K562 (cell line): Measurements from ENCODE around the gene LRMDA. TPM values are rescaled to one million over a fixed set of nuclear protein-coding genes. Genes with fewer than 3 reads are reported as not detected.

Experiments
- ATAC-seq: fragments of 200-7000 bp; cut with Tn5 transposase; 3 replicates; pipeline ENCODE4 v1.9.1; 2020; ENCODE audit warnings: moderate library complexity
- BruUV-seq: library from RNA; stranded (reverse); fragments of 400-500 nt; replicated peaks from 2 replicates; lab custom pipeline; 2021; lab: Mats Ljungman, UMichigan
- CTCF ChIA-PET: fragments of 300-600 bp; formaldehyde crosslinking; extraction: SDS; loops from one replicate; lab custom pipeline; 2021; ENCODE audit warnings: low intra/inter-chr PET ratio; lab: Yijun Ruan, JAX
- POLR2A ChIA-PET: fragments of 300-600, 350-650 bp; sonication (Branson Sonifier 250); formaldehyde crosslinking; extraction: SDS; loops from one replicate; lab custom pipeline; 2021; ENCODE audit warnings: antibody characterized with exemption, inconsistent platforms; lab: Yijun Ruan, JAX
- DNase-seq, 4 experiments: peaks; one replicate each; pipeline versions ENCODE4 v3.0.0 to v3.0.0-alpha.2; 2011 to 2018; ENCODE audit warnings: low spot score in 3 of 4, mixed read lengths in 3 of 4; ENCODE audit errors: extremely low read depth in 1 of 4
- FAIRE-seq: peaks from 2 replicates; lab custom pipeline; 2011; peaks lifted over from hg19 to GRCh38; lab: Jason Lieb, UNC
- H2AFZ ChIP-seq: 2 replicates; pipeline ENCODE4 v1.6.0; 2011; ENCODE audit warnings: low read depth, low read length, control low read depth, inconsistent platforms
- H3K27ac ChIP-seq: fragments of 200-600 bp; 3 replicates; pipeline ENCODE4 v1.8.0; 2011; ENCODE audit warnings: low read depth, mild to moderate bottlenecking, control low read depth, inconsistent platforms, low read length, moderate library complexity, mixed read lengths; ENCODE audit errors: extremely low read depth
- H3K27me3 ChIP-seq, 2 experiments: fragments of 300-600 bp in 1 of 2; 2 replicates in 1 of 2; 3 replicates in 1 of 2; pipeline versions ENCODE4 v1.6.0 to v1.8.0; 2011; ENCODE audit warnings: inconsistent platforms in 2 of 2, low read length in 2 of 2, mild to moderate bottlenecking in 1 of 2, mixed read lengths in 1 of 2, moderate library complexity in 1 of 2; ENCODE audit not compliant: control insufficient read depth in 2 of 2, insufficient read depth in 2 of 2
- H3K36me3 ChIP-seq: fragments of 300-600 bp; 3 replicates; pipeline ENCODE4 v1.8.0; 2011; ENCODE audit warnings: mild to moderate bottlenecking, low read length, inconsistent platforms; ENCODE audit not compliant: control insufficient read depth, insufficient read depth
- H3K4me1 ChIP-seq, 2 experiments: fragments of 200-600 bp in 1 of 2; replicated peaks in 1 of 2; 2 replicates in 1 of 2; 3 replicates in 1 of 2; pipeline versions ENCODE4 v1.5.1 to v1.8.0; 2011; ENCODE audit warnings: inconsistent platforms in 2 of 2, low read length in 2 of 2, mild to moderate bottlenecking in 1 of 2, mixed read lengths in 1 of 2, moderate library complexity in 1 of 2; ENCODE audit not compliant: control insufficient read depth in 2 of 2, insufficient read depth in 2 of 2
- H3K4me2 ChIP-seq: 2 replicates; pipeline ENCODE4 v1.6.1; 2011; ENCODE audit warnings: low read length, control low read depth, inconsistent platforms, mixed read lengths; ENCODE audit not compliant: insufficient read depth
- H3K4me3 ChIP-seq: fragments of 200-600 bp; sonication (generic), shearing (Covaris generic); 2 replicates; pipeline ENCODE4 v1.5.1; 2016; ENCODE audit warnings: control low read depth, inconsistent platforms
- H3K79me2 ChIP-seq: fragments of 200-600 bp; 3 replicates; pipeline ENCODE4 v1.8.0; 2011; ENCODE audit warnings: low read length, inconsistent platforms; ENCODE audit not compliant: control insufficient read depth, insufficient read depth
- H3K9ac ChIP-seq, 2 experiments: 2 replicates each; pipeline versions ENCODE4 v1.6.0 to v1.6.1; 2011; ENCODE audit warnings: low read depth in 2 of 2, low read length in 2 of 2, control low read depth in 1 of 2, inconsistent platforms in 1 of 2, mild to moderate bottlenecking in 1 of 2, mixed read lengths in 1 of 2; ENCODE audit not compliant: insufficient read depth in 1 of 2
- H3K9me1 ChIP-seq: one replicate; pipeline ENCODE4 v1.6.0; 2011; ENCODE audit warnings: inconsistent platforms, mild to moderate bottlenecking, low read length, moderate library complexity; ENCODE audit not compliant: control insufficient read depth, insufficient read depth
- H3K9me3 ChIP-seq: replicated peaks from 2 replicates; pipeline ENCODE4 v1.5.1; 2011; ENCODE audit warnings: low read depth, low read length, inconsistent platforms; ENCODE audit not compliant: control insufficient read depth, insufficient read depth
- H4K20me1 ChIP-seq: replicated peaks from 2 replicates; pipeline ENCODE4 v1.6.1; 2011; ENCODE audit warnings: low read length, inconsistent platforms, mixed read lengths; ENCODE audit not compliant: control insufficient read depth, insufficient read depth
- PHB ChIP-seq: fragments of 250-450 bp; sonication (Bioruptor Pico); IDR thresholded peaks from 2 replicates; pipeline ENCODE4 v1.5.0; 2021
- WGBS: fragments of 100-300 bp; shearing (Covaris generic); methylation state at CpG from one replicate; pipeline ENCODE4 v1.1.6; 2016; ENCODE audit warnings: low coverage, mixed read lengths; ENCODE audit not compliant: insufficient coverage; ENCODE audit errors: missing lambda C conversion rate; 5-methylcytosine and 5-hydroxymethylcytosine counted together
- in situ Hi-C: fragments of 300-500 bp; cut with MboI; formaldehyde crosslinking; loops from 4 replicates; pipeline ENCODE4 v1.15.0; 2018; ENCODE audit warnings: inconsistent platforms, mixed read lengths
- intact Hi-C: fragments of 100-400 bp; cut with micrococcal nuclease; formaldehyde crosslinking; loops from 2 replicates; pipeline ENCODE4 v1.14.2; 2022
- polyA plus RNA-seq, 8 experiments: library from polyadenylated mRNA; depleted of rRNA in 4 of 8; stranded (reverse) in 5 of 8; unstranded in 3 of 8; fragments of >200 nt; fragmentation: Nextera tagmentation in 2 of 8; fragmentation: Illumina TruSeq in 1 of 8; extraction: Ambion mirVana in 2 of 8; extraction: Trizol in 1 of 8; gene quantifications; 2 replicates each; pipeline versions ENCODE4 v1.2.1 to v1.2.3, GENCODE V29; 2011 to 2014; ENCODE audit warnings: inconsistent platforms in 1 of 8, missing spikeins in 1 of 8
- total RNA-seq, 7 experiments: library from RNA; depleted of rRNA in 6 of 7; stranded (reverse); fragments of >200 nt in 6 of 7; fragmentation: Illumina TruSeq in 2 of 7; extraction: Trizol in 2 of 7; gene quantifications; 2 replicates each; pipeline versions ENCODE4 v1.2.1 to v1.2.3, GENCODE V29; 2011 to 2021; ENCODE audit warnings: low replicate concordance in 1 of 7
- TF ChIP-seq, protein P1 (sequence below): fragments of 250-450 bp; sonication (Bioruptor Pico); IDR thresholded peaks from 2 replicates; pipeline ENCODE4 v1.8.0; 2022; ENCODE audit warnings: moderate library complexity, mild to moderate bottlenecking, inconsistent platforms
- TF ChIP-seq, protein P2 (sequence below): sonication (generic); formaldehyde crosslinking; IDR thresholded peaks from 2 replicates; pipeline ENCODE4 v1.8.1; 2023; ENCODE audit warnings: mild to moderate bottlenecking, missing genetic modification reagents

LRMDA gene
- total and polyA plus RNA-seq, 9 of the 15 experiments (the other 6 are each of a cell fraction or from before 2014, with no cell fraction given), result 0.25 TPM; not detected in 8

DNA sequence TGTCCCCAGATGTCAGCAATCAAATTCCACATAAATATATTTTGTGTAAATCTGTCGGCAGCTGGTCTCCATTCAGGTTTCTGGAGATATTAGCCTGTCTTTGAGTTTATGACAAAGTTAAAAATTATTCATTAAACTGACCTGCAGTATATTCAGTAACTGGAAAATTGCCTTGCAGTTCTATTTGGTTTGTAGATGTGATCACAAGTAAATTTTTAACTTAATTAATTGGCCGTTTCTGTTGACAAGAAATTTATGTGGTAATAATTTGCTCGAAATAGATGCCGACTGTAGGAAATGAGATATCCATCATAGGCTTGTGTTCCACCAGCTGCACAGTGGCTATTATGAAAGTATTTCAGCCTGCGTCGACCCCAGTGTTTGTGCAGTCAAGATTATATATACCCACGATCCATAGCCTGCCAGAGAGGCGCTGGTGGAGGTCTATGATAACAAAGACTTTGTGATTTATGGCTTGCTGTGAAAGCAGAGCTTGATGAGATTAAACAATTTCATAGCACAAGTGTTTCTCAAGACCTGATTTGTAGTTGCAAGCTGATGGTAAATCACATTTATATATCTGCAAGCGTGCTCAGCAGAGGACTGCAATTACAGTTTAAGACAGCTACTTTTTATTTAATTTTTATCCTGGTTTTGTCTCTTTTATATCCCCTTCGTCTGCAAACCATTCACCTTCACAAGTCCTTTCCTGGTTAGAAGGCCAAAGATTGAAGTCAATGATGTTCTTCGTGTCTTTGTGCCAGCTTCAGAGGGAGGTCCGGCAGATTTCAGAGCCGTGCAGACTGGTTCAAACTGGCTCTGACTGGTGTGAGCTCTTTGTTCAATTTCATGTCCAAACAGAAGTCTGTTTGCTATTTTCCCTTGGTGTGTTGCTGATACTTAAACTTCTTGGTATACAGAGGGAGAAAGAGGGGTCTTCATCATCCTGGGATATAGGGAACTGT lies 850.9 kb downstream of the LRMDA start:
- DNase-seq, result no peak
- Histone ChIP-seq H3K36me3 (no peaks in the 10 kb centered on the region), H2AFZ (no peak overlapping the region), H3K4me2 (no peak overlapping the region), H3K4me1 (no peaks in the 10 kb centered on the region), H3K9me3 (no peaks in the 10 kb centered on the region; the same call in 1 of the 2 replicates), H4K20me1 (no peaks in the 10 kb centered on the region), H3K9me1 (no peaks in the 10 kb centered on the region), H3K4me3 (no peak overlapping the region), H3K27me3 (no peaks in the 10 kb centered on the region), H3K79me2 (no peaks in the 10 kb centered on the region), H3K27ac (no peak overlapping the region), H3K9ac (no peak overlapping the region)
- CTCF ChIA-PET, result no interaction called here
- TF ChIP-seq, protein P1, sequence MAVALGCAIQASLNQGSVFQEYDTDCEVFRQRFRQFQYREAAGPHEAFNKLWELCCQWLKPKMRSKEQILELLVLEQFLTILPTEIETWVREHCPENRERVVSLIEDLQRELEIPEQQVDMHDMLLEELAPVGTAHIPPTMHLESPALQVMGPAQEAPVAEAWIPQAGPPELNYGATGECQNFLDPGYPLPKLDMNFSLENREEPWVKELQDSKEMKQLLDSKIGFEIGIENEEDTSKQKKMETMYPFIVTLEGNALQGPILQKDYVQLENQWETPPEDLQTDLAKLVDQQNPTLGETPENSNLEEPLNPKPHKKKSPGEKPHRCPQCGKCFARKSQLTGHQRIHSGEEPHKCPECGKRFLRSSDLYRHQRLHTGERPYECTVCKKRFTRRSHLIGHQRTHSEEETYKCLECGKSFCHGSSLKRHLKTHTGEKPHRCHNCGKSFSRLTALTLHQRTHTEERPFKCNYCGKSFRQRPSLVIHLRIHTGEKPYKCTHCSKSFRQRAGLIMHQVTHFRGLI (CRISPR knock-in tag), result no peak
- TF ChIP-seq PHB (CRISPR knock-in tag), result no peak
- TF ChIP-seq, protein P2, sequence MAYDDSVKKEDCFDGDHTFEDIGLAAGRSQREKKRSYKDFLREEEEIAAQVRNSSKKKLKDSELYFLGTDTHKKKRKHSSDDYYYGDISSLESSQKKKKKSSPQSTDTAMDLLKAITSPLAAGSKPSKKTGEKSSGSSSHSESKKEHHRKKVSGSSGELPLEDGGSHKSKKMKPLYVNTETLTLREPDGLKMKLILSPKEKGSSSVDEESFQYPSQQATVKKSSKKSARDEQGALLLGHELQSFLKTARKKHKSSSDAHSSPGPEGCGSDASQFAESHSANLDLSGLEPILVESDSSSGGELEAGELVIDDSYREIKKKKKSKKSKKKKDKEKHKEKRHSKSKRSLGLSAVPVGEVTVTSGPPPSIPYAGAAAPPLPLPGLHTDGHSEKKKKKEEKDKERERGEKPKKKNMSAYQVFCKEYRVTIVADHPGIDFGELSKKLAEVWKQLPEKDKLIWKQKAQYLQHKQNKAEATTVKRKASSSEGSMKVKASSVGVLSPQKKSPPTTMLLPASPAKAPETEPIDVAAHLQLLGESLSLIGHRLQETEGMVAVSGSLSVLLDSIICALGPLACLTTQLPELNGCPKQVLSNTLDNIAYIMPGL (CRISPR knock-in tag), result no peak
- WGBS, result under 1% methylated on average over 13 of the region's 13 CpGs
- POLR2A ChIA-PET, result no interaction called here
- no TSS peak for BruUV-seq
- in situ Hi-C loops (no loop called here), intact Hi-C loops (no loop called here)
- no peak for FAIRE-seq
- no peak for ATAC-seq
